GM12865 (cell line): ENCODE measurements around the gene CDH22.

Source experiments
- DNase-seq: peaks from one replicate; pipeline ENCODE4 v3.0.0; 2010; ENCODE audit warnings: low read depth
- H3K4me3 ChIP-seq: 2 replicates; pipeline ENCODE4 v1.5.1; 2011; ENCODE audit warnings: mild to moderate bottlenecking, low read depth, low read length, control low read depth
- CTCF ChIP-seq: IDR thresholded peaks from 2 replicates; pipeline ENCODE4 v1.5.1; 2011; ENCODE audit warnings: low read length, control low read depth, low read depth, inconsistent platforms; ENCODE audit not compliant: insufficient read depth; ENCODE audit errors: missing control alignments

Gene CDH22

DNA sequence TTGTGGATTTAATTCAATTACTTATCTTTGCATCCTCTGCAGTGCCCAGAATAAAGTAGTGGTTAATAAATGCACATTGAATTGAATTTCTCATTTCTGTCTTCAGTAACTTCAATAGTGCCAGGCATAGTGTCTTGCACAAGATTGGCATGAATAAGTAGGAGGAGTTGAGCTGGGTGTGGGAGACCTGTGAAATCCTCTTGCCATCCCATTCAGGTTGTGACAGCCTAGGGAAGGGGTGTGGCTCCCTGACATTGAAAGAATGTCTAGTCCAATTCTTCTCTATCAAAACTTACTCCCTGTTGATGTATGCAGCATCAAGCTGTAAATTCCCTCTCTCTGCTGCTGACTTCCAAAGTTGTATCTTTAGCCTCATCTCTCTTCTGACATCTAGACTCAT lies 73.2 kb downstream of the CDH22 start:
- no peak for TF ChIP-seq CTCF
- H3K4me3 ChIP-seq, result no peak overlapping the region
- no peak for DNase-seq

DNA sequence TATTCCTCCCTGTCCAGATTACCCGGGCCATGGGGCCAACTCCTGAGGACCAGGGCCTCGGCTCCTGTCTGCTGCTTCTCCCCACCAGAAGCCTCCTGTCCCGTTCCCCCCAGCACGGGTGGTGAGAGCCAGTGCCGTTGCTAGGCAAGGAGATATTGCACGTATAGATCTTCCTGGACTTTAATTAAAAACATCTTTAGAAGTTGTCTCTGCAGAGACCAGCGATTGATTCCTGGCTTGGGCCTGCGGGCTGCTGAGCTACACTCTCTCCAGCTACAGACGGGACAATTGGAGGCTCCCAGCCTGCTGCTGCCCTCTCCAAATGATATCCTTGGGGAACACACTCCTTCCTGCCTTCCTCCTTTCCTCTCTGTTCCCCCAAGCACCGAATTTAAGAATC lies 74.6 kb downstream of the CDH22 start:
- no peak for DNase-seq
- no peak overlapping the region for H3K4me3 ChIP-seq
- TF ChIP-seq CTCF, result no peak

GRCh38 chr20:46232539-46232938 lies 75.8 kb downstream of the CDH22 start:
- no peak overlapping the region for H3K4me3 ChIP-seq
- DNase-seq, result no peak
- no peak for TF ChIP-seq CTCF

DNA sequence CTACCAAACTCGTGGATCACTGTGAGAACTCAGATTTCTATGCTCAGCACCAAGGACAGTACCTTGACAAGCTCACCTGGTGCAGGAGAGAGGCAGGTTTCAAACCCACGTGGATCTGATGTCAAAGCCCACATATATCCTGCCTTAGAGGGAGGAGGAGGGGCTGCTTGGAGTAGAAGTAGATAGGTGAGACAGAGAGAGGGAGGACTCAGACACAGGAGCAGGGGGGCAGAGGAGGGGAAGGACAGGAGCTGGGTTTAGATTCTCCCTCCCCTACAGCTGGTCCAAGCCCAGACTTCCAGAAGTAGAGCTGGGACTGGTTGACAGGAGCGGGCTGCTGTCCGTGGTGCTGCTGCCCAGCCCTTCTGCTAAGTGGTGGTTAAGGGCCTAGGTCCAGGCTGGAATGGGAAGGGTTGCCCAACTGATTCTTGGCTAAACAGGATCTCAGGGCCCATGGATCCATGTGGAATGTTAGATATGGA lies 77.5 kb downstream of the CDH22 start:
- no peak for DNase-seq
- TF ChIP-seq CTCF, result no peak
- no peak overlapping the region for H3K4me3 ChIP-seq

DNA sequence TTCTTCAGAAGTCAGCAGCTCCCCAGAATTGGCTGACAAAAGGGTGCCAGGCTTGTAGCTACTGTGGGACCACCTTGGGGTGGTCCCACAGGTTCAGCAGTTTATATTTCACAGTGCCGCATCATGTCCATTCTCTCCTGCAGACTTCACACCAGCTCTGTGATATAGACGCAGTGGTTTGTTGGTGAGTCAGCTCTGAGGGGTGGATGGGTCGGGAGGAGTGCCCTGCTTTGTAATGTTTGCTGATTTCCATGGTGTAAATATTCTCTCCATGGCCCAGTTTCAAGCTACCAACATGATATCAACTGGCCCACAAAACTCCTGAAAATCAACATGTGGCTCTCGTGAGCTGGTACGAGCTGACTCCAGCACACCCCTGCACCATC lies 78.2 kb downstream of the CDH22 start:
- DNase-seq, result no peak
- no peak for TF ChIP-seq CTCF
- H3K4me3 ChIP-seq, result no peak overlapping the region

- no peak for DNase-seq
- H3K4me3 ChIP-seq, result no peak overlapping the region
- TF ChIP-seq CTCF, result no peak
Observed at GRCh38 chr20:46229478-46230105, 78.7 kb downstream of the CDH22 start.

DNA sequence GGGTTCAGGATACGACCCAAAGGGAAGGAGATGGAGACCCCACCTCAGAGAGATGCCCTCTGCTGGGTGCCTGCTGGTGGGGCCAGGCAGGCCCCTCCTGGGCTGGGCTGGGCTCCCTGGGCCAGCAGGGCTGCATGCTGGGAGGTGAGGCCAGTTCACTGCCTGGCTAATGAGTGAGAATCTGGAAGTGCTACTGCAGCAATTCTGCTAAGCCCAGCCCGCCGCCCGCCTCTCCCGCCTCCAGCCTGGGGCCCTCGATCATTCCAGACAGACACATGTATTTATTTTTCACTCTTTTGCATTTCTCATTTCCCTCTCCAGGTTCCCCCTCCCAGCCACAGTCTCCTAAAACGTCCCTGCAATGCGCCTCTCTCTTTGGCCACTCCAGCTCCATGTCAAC lies 79.6 kb downstream of the CDH22 start:
- H3K4me3 ChIP-seq, result no peak overlapping the region
- TF ChIP-seq CTCF, result no peak
- no peak for DNase-seq
